ENCODE measurements around the gene CFAP54. TPM values are rescaled to one million over a fixed set of nuclear protein-coding genes. Genes with fewer than 3 reads are reported as not detected.

The CFAP54 gene
- total RNA-seq, 4 donors from 2014 or later = 2.1 to 4.7 (median 3.6) TPM

GRCh38 chr12:96501908-96502307 is 12.5 kb downstream of the CFAP54 start:
- H3K27ac ChIP-seq = peak overlapping the region; percentile 50 to 67 (median 57)
- ATAC-seq = no peak
- no peak overlapping the region for H3K4me3 ChIP-seq
- TF ChIP-seq CTCF (IDR thresholded peaks at IDR 0.05) (no peak), POLR2AphosphoS5 (IDR thresholded peaks at IDR 0.05) (no peak), EP300 (IDR thresholded peaks at IDR 0.05) (no peak), POLR2A (IDR thresholded peaks at IDR 0.05) (no peak)
- peaks cover 5 to 23% (median 6%) of the 10 kb centered on the region in 3 donors for H3K4me1 ChIP-seq
- H3K36me3 ChIP-seq = no peaks in the 10 kb centered on the region
- no peaks in the 10 kb centered on the region for H3K27me3 ChIP-seq
- no peaks in the 10 kb centered on the region for H3K9me3 ChIP-seq

GRCh38 chr12:96502477-96502876 is 13.1 kb downstream of the CFAP54 start:
- ATAC-seq = no peak
- TF ChIP-seq EP300 (IDR thresholded peaks at IDR 0.05) = no peak
- TF ChIP-seq CTCF (IDR thresholded peaks at IDR 0.05) = no peak
- no peak for TF ChIP-seq POLR2A (IDR thresholded peaks at IDR 0.05)
- no peak for TF ChIP-seq POLR2AphosphoS5 (IDR thresholded peaks at IDR 0.05)
- peaks cover 5 to 23% (median 6%) of the 10 kb centered on the region in 3 donors for H3K4me1 ChIP-seq
- peak overlapping the region; percentile 23 to 67 (median 52) for H3K27ac ChIP-seq
- H3K27me3 ChIP-seq = no peaks in the 10 kb centered on the region
- H3K4me3 ChIP-seq = no peak overlapping the region
- no peaks in the 10 kb centered on the region for H3K36me3 ChIP-seq
- H3K9me3 ChIP-seq = no peaks in the 10 kb centered on the region

GRCh38 chr12:96502949-96503532 is 13.7 kb downstream of the CFAP54 start:
- WGBS, 2 donors (ENCODE audit: low coverage in 1 of 2) = 83 to 93% methylated on average over 2 to 6 of the region's 6 CpGs
- H3K4me1 ChIP-seq = peaks cover 5 to 23% (median 6%) of the 10 kb centered on the region in 3 donors
- no peaks in the 10 kb centered on the region for H3K9me3 ChIP-seq
- H3K36me3 ChIP-seq = no peaks in the 10 kb centered on the region
- TF ChIP-seq POLR2AphosphoS5 (IDR thresholded peaks at IDR 0.05) (no peak), POLR2A (IDR thresholded peaks at IDR 0.05) (no peak)
- H3K4me3 ChIP-seq = no peak overlapping the region
- H3K27ac ChIP-seq = peak overlapping the region in 2 of 4 donors; percentile 60 to 67
- ATAC-seq = no peak
- no peaks in the 10 kb centered on the region for H3K27me3 ChIP-seq

- no peak for ATAC-seq
Observed at GRCh38 chr12:96503976-96504375, 14.6 kb downstream of the CFAP54 start.

GRCh38 chr12:96506776-96507175 is 17.4 kb downstream of the CFAP54 start:
- no peak overlapping the region for H3K27ac ChIP-seq
- WGBS, 2 donors (ENCODE audit: low coverage in 1 of 2) = 100% methylated on average over 1 of the region's 1 CpG
- no peak for ATAC-seq
- no peaks in the 10 kb centered on the region for H3K9me3 ChIP-seq
- H3K4me1 ChIP-seq = peaks cover 0 to 37% (median 4%) of the 10 kb centered on the region in 3 donors
- H3K4me3 ChIP-seq = no peak overlapping the region
- no peaks in the 10 kb centered on the region for H3K36me3 ChIP-seq
- no peaks in the 10 kb centered on the region for H3K27me3 ChIP-seq
- TF ChIP-seq POLR2AphosphoS5 (IDR thresholded peaks at IDR 0.05) = no peak
- TF ChIP-seq EP300 (IDR thresholded peaks at IDR 0.05) = no peak
- no peak for TF ChIP-seq CTCF (IDR thresholded peaks at IDR 0.05)
- TF ChIP-seq POLR2A (IDR thresholded peaks at IDR 0.05) = no peak

More at GRCh38 chr12:96503976-96504375, 14.6 kb downstream of the CFAP54 start:
- Histone ChIP-seq H3K36me3 (no peaks in the 10 kb centered on the region), H3K4me3 (no peak overlapping the region), H3K27ac (no peak overlapping the region), H3K9me3 (no peaks in the 10 kb centered on the region), H3K27me3 (no peaks in the 10 kb centered on the region), H3K4me1 (peaks cover 5 to 32% (median 7%) of the 10 kb centered on the region in 3 donors)
- no peak for TF ChIP-seq EP300 (IDR thresholded peaks at IDR 0.05)
- TF ChIP-seq CTCF (IDR thresholded peaks at IDR 0.05) = no peak
- TF ChIP-seq POLR2A (IDR thresholded peaks at IDR 0.05) = no peak
- no peak for TF ChIP-seq POLR2AphosphoS5 (IDR thresholded peaks at IDR 0.05)
